ENCODE data around the gene LENG8.

GRCh38 chr19:54456423-54457373, 7.7 kb downstream of the LENG8 start:
- no peak; the same call in 1 of the 2 replicates for TF ChIP-seq POLR2AphosphoS5 (IDR thresholded peaks at IDR 0.05; ENCODE audit: borderline replicate concordance, low read depth, low read length)
- TF ChIP-seq EZH2 (IDR thresholded peaks at IDR 0.05) = no peak
- TF ChIP-seq FOXP2 (optimal IDR thresholded peaks at IDR 0.05; ENCODE audit: control extremely low read depth, extremely low read length, insufficient read depth) = no peak

Measured in SK-N-MC (cell line).